ENCODE measurements around the gene BOD1L1.

Gene BOD1L1

GRCh38 chr4:13525606-13526281, 101.8 kb downstream of the BOD1L1 start:
- Histone ChIP-seq H2BK120ac (ENCODE audit: low read depth, low read length) (no peak overlapping the region), H2BK5ac (ENCODE audit: low read length) (no peak overlapping the region), H3K9me3 (replicated peaks in 1 of 2; ENCODE audit: control insufficient read depth in 2 of 2, insufficient read depth in 1 of 2, low read depth in 1 of 2, low read length in 2 of 2) (peaks cover 29 to 30% of the 10 kb centered on the region in 2 donors), H3K4ac (ENCODE audit: low read length) (no peak overlapping the region), H2BK15ac (ENCODE audit: low read length) (no peak overlapping the region), H4K8ac (ENCODE audit: low read depth, low read length) (no peak overlapping the region), H3K18ac (ENCODE audit: low read length) (no peak overlapping the region), H3K4me3 (ENCODE audit: low read length in 2 of 2) (no peak overlapping the region), H3K36me3 (replicated peaks in 1 of 2; ENCODE audit: control insufficient read depth in 2 of 2, insufficient read depth in 2 of 2, low read length in 2 of 2) (no peaks in the 10 kb centered on the region), H3K4me1 (ENCODE audit: control insufficient read depth in 2 of 2, insufficient read depth in 1 of 2, low read depth in 1 of 2, low read length in 2 of 2) (peaks cover 2 to 10% of the 10 kb centered on the region in 2 donors), H3K27me3 (ENCODE audit: control insufficient read depth in 3 of 3, insufficient read depth in 3 of 3, low read depth in 1 of 3, low read length in 3 of 3) (peaks cover 64 to 97% (median 96%) of the 10 kb centered on the region in 3 experiments), H4K91ac (ENCODE audit: low read depth, low read length, poor library complexity) (no peak overlapping the region), H3K14ac (ENCODE audit: low read length) (no peak overlapping the region), H3K27ac (replicated peaks; ENCODE audit: low read length) (no peak overlapping the region), H3K4me2 (ENCODE audit: insufficient read depth, low read length, poor library complexity, severe bottlenecking) (no peak overlapping the region), H2BK12ac (ENCODE audit: low read length) (no peak overlapping the region), H3K9ac (ENCODE audit: low read depth, low read length, poor library complexity) (no peak overlapping the region), H3K23ac (ENCODE audit: low read depth, low read length, poor library complexity) (no peak overlapping the region), H2AFZ (ENCODE audit: low read length) (no peak overlapping the region), H2AK5ac (ENCODE audit: low read depth, low read length) (no peak overlapping the region), H3K79me1 (ENCODE audit: low read depth, low read length) (no peaks in the 10 kb centered on the region)
- WGBS, 2 donors (ENCODE audit: extremely low coverage in 2 of 2, insufficient read length in 2 of 2, insufficient replicate concordance in 1 of 2), result no CpG with 5 or more reads among the region's 4 CpGs
- DNase-seq (ENCODE audit: low spot score), result no peak

DNA sequence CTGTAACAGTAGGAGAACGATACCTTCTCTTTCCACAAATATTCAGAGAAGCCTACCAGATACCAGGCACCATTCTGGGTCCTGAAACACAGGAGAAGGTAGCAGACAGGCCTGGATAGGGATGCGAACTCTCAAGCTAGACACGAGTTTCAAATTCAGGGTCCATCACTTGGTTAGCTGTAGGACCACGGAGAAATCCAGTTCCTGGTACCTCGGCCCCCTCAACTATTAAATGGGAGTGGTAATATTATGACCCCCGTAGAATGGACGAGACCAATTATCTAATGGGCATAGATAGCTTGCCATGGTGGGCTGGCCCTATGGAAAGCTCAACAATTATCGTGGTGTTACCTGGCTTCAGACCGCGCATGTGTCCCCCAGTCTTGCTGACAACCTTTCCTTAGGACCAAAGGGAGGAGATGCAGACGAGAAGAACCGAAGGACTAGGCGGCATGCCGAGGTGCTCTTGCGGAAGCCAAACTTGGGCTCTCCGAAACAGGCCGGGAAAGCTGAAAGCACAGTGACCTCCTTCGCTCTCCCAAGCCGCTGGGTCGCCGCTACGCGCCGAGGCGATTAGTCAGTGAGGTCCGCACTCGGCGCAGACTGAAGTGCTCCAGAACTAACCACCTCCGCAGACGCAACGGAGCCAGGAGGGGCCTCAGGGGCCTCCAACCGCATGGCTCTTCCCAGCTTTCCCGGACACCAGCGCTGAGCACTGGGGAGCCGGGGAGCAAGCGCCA, 102.9 kb downstream of the BOD1L1 start:
- Histone ChIP-seq H3K9me3 (replicated peaks in 1 of 2; ENCODE audit: control insufficient read depth in 2 of 2, insufficient read depth in 1 of 2, low read depth in 1 of 2, low read length in 2 of 2) (peaks cover 27 to 30% of the 10 kb centered on the region in 2 donors), H3K9ac (ENCODE audit: low read depth, low read length, poor library complexity) (no peak overlapping the region), H4K8ac (ENCODE audit: low read depth, low read length) (no peak overlapping the region), H2BK12ac (ENCODE audit: low read length) (no peak overlapping the region), H2AFZ (ENCODE audit: low read length) (no peak overlapping the region), H3K23ac (ENCODE audit: low read depth, low read length, poor library complexity) (peak overlapping the region; percentile 68), H2BK120ac (ENCODE audit: low read depth, low read length) (no peak overlapping the region), H3K36me3 (replicated peaks in 1 of 2; ENCODE audit: control insufficient read depth in 2 of 2, insufficient read depth in 2 of 2, low read length in 2 of 2) (no peaks in the 10 kb centered on the region), H3K14ac (ENCODE audit: low read length) (no peak overlapping the region), H3K4me1 (ENCODE audit: control insufficient read depth in 2 of 2, insufficient read depth in 1 of 2, low read depth in 1 of 2, low read length in 2 of 2) (peaks cover 0 to 10% of the 10 kb centered on the region in 2 donors), H3K27ac (replicated peaks; ENCODE audit: low read length) (no peak overlapping the region), H3K4ac (ENCODE audit: low read length) (no peak overlapping the region), H2BK15ac (ENCODE audit: low read length) (no peak overlapping the region), H3K18ac (ENCODE audit: low read length) (peak overlapping the region; percentile 39), H2BK5ac (ENCODE audit: low read length) (no peak overlapping the region), H3K79me1 (ENCODE audit: low read depth, low read length) (no peaks in the 10 kb centered on the region), H4K91ac (ENCODE audit: low read depth, low read length, poor library complexity) (no peak overlapping the region), H3K4me2 (ENCODE audit: insufficient read depth, low read length, poor library complexity, severe bottlenecking) (no peak overlapping the region), H3K27me3 (ENCODE audit: control insufficient read depth in 3 of 3, insufficient read depth in 3 of 3, low read depth in 1 of 3, low read length in 3 of 3) (peaks cover 63 to 91% (median 86%) of the 10 kb centered on the region in 3 experiments), H2AK5ac (ENCODE audit: low read depth, low read length) (no peak overlapping the region), H3K4me3 (ENCODE audit: low read length in 2 of 2) (no peak overlapping the region)
- WGBS, 2 donors (ENCODE audit: extremely low coverage in 2 of 2, insufficient read length in 2 of 2, insufficient replicate concordance in 1 of 2), result no CpG with 5 or more reads among the region's 36 CpGs
- no peak for DNase-seq (ENCODE audit: low spot score)

DNA sequence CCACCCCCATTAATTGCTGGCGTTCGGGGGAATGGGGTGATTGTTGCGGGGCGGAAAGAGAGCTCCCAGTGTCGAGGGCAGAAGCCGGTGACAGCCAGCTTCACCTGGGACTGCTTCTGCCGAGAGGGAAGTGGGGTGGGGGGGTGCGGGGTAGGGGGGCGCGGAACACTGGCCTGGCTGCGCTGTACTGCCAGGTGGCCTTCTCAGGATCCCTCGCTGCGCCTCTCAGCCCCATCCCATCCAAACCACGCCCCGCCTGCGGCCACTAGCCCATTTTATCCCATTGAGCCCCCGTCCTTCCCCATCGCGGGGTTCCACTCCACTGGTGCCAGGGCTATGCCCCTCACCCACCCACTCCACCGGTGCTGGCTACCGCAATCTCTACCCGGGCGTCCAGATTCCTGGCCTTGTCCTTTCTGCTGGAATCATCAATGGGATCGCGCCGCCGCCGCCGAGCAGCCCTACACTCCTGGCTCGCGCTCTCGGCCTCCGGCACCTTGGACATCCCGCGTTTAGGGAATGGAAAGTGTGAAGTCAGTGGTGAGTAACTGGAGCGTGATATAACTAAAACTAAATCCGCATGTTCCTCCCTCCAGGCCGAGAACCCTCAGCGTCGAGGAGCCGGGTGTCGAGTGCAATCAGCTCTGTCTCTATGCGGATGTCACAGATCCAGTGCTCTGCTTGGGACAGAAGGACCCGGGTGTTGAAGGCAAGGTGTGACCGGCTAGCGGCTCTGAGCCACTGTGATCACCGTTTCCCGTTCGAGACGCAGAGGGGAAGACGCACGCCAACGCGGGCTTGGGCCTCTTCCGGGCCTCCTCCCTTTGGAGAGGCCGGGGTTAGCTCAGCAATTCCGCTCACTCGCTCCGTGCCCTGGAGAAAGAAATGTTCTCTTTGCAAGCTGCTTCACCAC, 103.7 kb downstream of the BOD1L1 start:
- H4K91ac ChIP-seq (ENCODE audit: low read depth, low read length, poor library complexity), result no peak overlapping the region
- H3K27me3 ChIP-seq (ENCODE audit: control insufficient read depth in 3 of 3, insufficient read depth in 3 of 3, low read depth in 1 of 3, low read length in 3 of 3), result peaks cover 55 to 82% (median 77%) of the 10 kb centered on the region in 3 experiments
- peak overlapping the region; percentile 49 for H2BK15ac ChIP-seq (ENCODE audit: low read length)
- H3K9me3 ChIP-seq (replicated peaks in 1 of 2; ENCODE audit: control insufficient read depth in 2 of 2, insufficient read depth in 1 of 2, low read depth in 1 of 2, low read length in 2 of 2), result peaks cover 22 to 30% of the 10 kb centered on the region in 2 donors
- no peak overlapping the region for H3K27ac ChIP-seq (replicated peaks; ENCODE audit: low read length)
- H3K4me3 ChIP-seq (ENCODE audit: low read length in 2 of 2), result no peak overlapping the region
- H2AK5ac ChIP-seq (ENCODE audit: low read depth, low read length), result no peak overlapping the region
- H2AFZ ChIP-seq (ENCODE audit: low read length), result no peak overlapping the region
- H4K8ac ChIP-seq (ENCODE audit: low read depth, low read length), result no peak overlapping the region
- no peak overlapping the region for H3K4ac ChIP-seq (ENCODE audit: low read length)
- no peak for DNase-seq (ENCODE audit: low spot score)
- no peak overlapping the region for H3K18ac ChIP-seq (ENCODE audit: low read length)
- H3K79me1 ChIP-seq (ENCODE audit: low read depth, low read length), result no peaks in the 10 kb centered on the region
- H3K14ac ChIP-seq (ENCODE audit: low read length), result peak overlapping the region; percentile 94
- no peak overlapping the region for H3K9ac ChIP-seq (ENCODE audit: low read depth, low read length, poor library complexity)
- peak overlapping the region; percentile 68 for H3K23ac ChIP-seq (ENCODE audit: low read depth, low read length, poor library complexity)
- H3K4me2 ChIP-seq (ENCODE audit: insufficient read depth, low read length, poor library complexity, severe bottlenecking), result no peak overlapping the region
- WGBS, 2 donors (ENCODE audit: extremely low coverage in 2 of 2, insufficient read length in 2 of 2, insufficient replicate concordance in 1 of 2), result no CpG with 5 or more reads among the region's 59 CpGs
- H3K36me3 ChIP-seq (replicated peaks in 1 of 2; ENCODE audit: control insufficient read depth in 2 of 2, insufficient read depth in 2 of 2, low read length in 2 of 2), result no peaks in the 10 kb centered on the region
- no peak overlapping the region for H2BK5ac ChIP-seq (ENCODE audit: low read length)
- H3K4me1 ChIP-seq (ENCODE audit: control insufficient read depth in 2 of 2, insufficient read depth in 1 of 2, low read depth in 1 of 2, low read length in 2 of 2), result peaks cover 0 to 10% of the 10 kb centered on the region in 2 donors
- no peak overlapping the region for H2BK12ac ChIP-seq (ENCODE audit: low read length)
- no peak overlapping the region for H2BK120ac ChIP-seq (ENCODE audit: low read depth, low read length)

Measured in neuronal stem cell (in vitro differentiated cells).